Ovary (tissue), 3 donors: ENCODE measurements around the gene HDDC2.

Experiments used
- CTCF ChIP-seq, 3 donors: fragments of 450-650 bp in 2 of 3; fragments of 200-600 bp in 1 of 3; IDR thresholded peaks; one replicate each; pipeline versions ENCODE4 v1.5.1 to v1.8.0; 2016 to 2022; ENCODE audit warnings: antibody characterized with exemption in 3 of 3, mild to moderate bottlenecking in 1 of 3
- EP300 ChIP-seq: sonication (generic); formaldehyde crosslinking; IDR thresholded peaks from one replicate; pipeline ENCODE4 v1.6.1; 2017; ENCODE audit warnings: antibody characterized with exemption
- POLR2A ChIP-seq: fragments of 450-650 bp; IDR thresholded peaks from one replicate; pipeline ENCODE4 v1.6.1; 2017; ENCODE audit warnings: antibody characterized with exemption, mild to moderate bottlenecking, moderate library complexity
- donor health status: DM: no; HTN: no; CAD: no.

GRCh38 chr6:125346926-125347563 lies 45.3 kb upstream of the HDDC2 start:
- TF ChIP-seq CTCF (IDR thresholded peaks at IDR 0.05): no peak
- no peak for TF ChIP-seq POLR2A
- no peak for TF ChIP-seq EP300
